IMR-90 (cell line): ENCODE results near the gene RSPH9. TPM values are rescaled to one million over a fixed set of nuclear protein-coding genes. Genes with fewer than 3 reads are reported as not detected.

Experiments
- ATAC-seq: fragments of 200-7000 bp; cut with Tn5 transposase; 2 replicates; pipeline ENCODE4 v1.9.1; 2020; ENCODE audit warnings: low read depth, mild to moderate bottlenecking, moderate library complexity
- BruUV-seq: library from RNA; stranded (reverse); fragments of 400-500 nt; replicated peaks from 2 replicates; lab custom pipeline; 2021; lab: Mats Ljungman, UMichigan
- CTCF ChIA-PET: fragments of 300-600 bp; formaldehyde crosslinking; extraction: SDS; loops from one replicate; lab custom pipeline; 2021; ENCODE audit warnings: antibody characterized with exemption; lab: Yijun Ruan, JAX
- POLR2A ChIA-PET: fragments of 300-600 bp; sonication (Branson Sonifier 250); formaldehyde crosslinking; loops from one replicate; lab custom pipeline; 2022; ENCODE audit warnings: antibody characterized with exemption; ENCODE audit not compliant: unreplicated experiment; lab: Charles Lee
- DNase-seq: peaks from one replicate; pipeline ENCODE4 v3.0.0; 2013
- H2AFZ ChIP-seq: replicated peaks from 2 replicates; pipeline ENCODE3; 2013; ENCODE audit warnings: low read length, mild to moderate bottlenecking; ENCODE audit not compliant: poor library complexity
- H2AK5ac ChIP-seq: 2 replicates; pipeline ENCODE4 v1.6.1; 2013; ENCODE audit warnings: low read depth, low read length, inconsistent platforms
- H2AK9ac ChIP-seq: replicated peaks from 2 replicates; pipeline ENCODE3; 2013; ENCODE audit warnings: mild to moderate bottlenecking, low read depth, low read length, moderate library complexity; ENCODE audit not compliant: poor library complexity
- H2BK120ac ChIP-seq: 2 replicates; pipeline ENCODE4 v1.6.1; 2013; ENCODE audit warnings: low read depth, low read length, inconsistent platforms
- H2BK15ac ChIP-seq: 3 replicates; pipeline ENCODE4 v1.6.1; 2013; ENCODE audit warnings: low read depth, low read length, inconsistent platforms
- H2BK20ac ChIP-seq: 2 replicates; pipeline ENCODE4 v1.6.1; 2013; ENCODE audit warnings: low read depth, mild to moderate bottlenecking, inconsistent platforms, low read length, moderate library complexity
- H2BK5ac ChIP-seq: 2 replicates; pipeline ENCODE4 v1.6.1; 2013; ENCODE audit warnings: mild to moderate bottlenecking, low read depth, low read length, inconsistent platforms; ENCODE audit not compliant: poor library complexity, severe bottlenecking
- H3K14ac ChIP-seq: replicated peaks from 2 replicates; pipeline ENCODE4 v1.6.1; 2013; ENCODE audit warnings: low read depth, low read length, inconsistent platforms
- H3K18ac ChIP-seq: 2 replicates; pipeline ENCODE4 v1.6.1; 2013; ENCODE audit warnings: low read depth, low read length, control low read depth
- H3K23ac ChIP-seq: 2 replicates; pipeline ENCODE4 v1.6.1; 2013; ENCODE audit warnings: low read depth, low read length, inconsistent platforms
- H3K27ac ChIP-seq: 2 replicates; pipeline ENCODE4 v1.5.1; 2013; ENCODE audit warnings: mild to moderate bottlenecking, control low read depth, low read length; ENCODE audit not compliant: insufficient read depth
- H3K27me3 ChIP-seq: 2 replicates; pipeline ENCODE4 v1.6.1; 2013; ENCODE audit warnings: low read length; ENCODE audit not compliant: control insufficient read depth, insufficient read depth
- H3K36me3 ChIP-seq: 2 replicates; pipeline ENCODE4 v1.6.1; 2013; ENCODE audit warnings: low read length, mixed read lengths; ENCODE audit not compliant: control insufficient read depth, insufficient read depth
- H3K4ac ChIP-seq: 2 replicates; pipeline ENCODE4 v1.6.1; 2013; ENCODE audit warnings: low read depth, low read length, inconsistent platforms
- H3K4me1 ChIP-seq: 2 replicates; pipeline ENCODE4 v1.6.1; 2013; ENCODE audit warnings: low read length, mixed read lengths; ENCODE audit not compliant: control insufficient read depth, insufficient read depth
- H3K4me2 ChIP-seq: 2 replicates; pipeline ENCODE4 v1.6.1; 2013; ENCODE audit warnings: low read depth, mild to moderate bottlenecking, control low read depth, low read length, moderate library complexity
- H3K4me3 ChIP-seq: 2 replicates; pipeline ENCODE4 v1.5.1; 2013; ENCODE audit warnings: low read depth, mild to moderate bottlenecking, control low read depth, low read length, moderate library complexity; ENCODE audit not compliant: insufficient read depth
- H3K56ac ChIP-seq: 2 replicates; pipeline ENCODE4 v1.6.1; 2013; ENCODE audit warnings: low read length, inconsistent platforms; ENCODE audit not compliant: insufficient read depth; ENCODE audit errors: extremely low read depth
- H3K79me1 ChIP-seq, 2 experiments: 2 replicates each; pipeline ENCODE4 v1.6.1; 2013; ENCODE audit warnings: low read length in 2 of 2, inconsistent platforms in 1 of 2, low read depth in 1 of 2
- H3K9ac ChIP-seq: 2 replicates; pipeline ENCODE4 v1.6.1; 2013; ENCODE audit warnings: low read depth, low read length, control low read depth
- H3K9me1 ChIP-seq: 2 replicates; pipeline ENCODE4 v1.6.1; 2013; ENCODE audit warnings: low read length, inconsistent platforms; ENCODE audit not compliant: insufficient read depth
- H3K9me3 ChIP-seq: 2 replicates; pipeline ENCODE4 v1.6.1; 2013; ENCODE audit warnings: low read length; ENCODE audit not compliant: control insufficient read depth, insufficient read depth
- H4K20me1 ChIP-seq: 2 replicates; pipeline ENCODE4 v1.6.1; 2013; ENCODE audit warnings: low read length, inconsistent platforms; ENCODE audit not compliant: insufficient read depth
- H4K5ac ChIP-seq: 2 replicates; pipeline ENCODE4 v1.6.1; 2013; ENCODE audit warnings: mild to moderate bottlenecking, low read depth, low read length, control low read depth
- H4K8ac ChIP-seq, 2 experiments: 2 replicates each; pipeline ENCODE4 v1.6.1; 2013; ENCODE audit warnings: low read depth in 2 of 2, low read length in 2 of 2, control low read depth in 1 of 2, inconsistent platforms in 1 of 2
- H4K91ac ChIP-seq: 2 replicates; pipeline ENCODE4 v1.6.1; 2013; ENCODE audit warnings: low read depth, low read length, inconsistent platforms; ENCODE audit not compliant: insufficient read depth
- BHLHE40 ChIP-seq: fragments of 150-350 bp; IDR thresholded peaks from 2 replicates; pipeline ENCODE4 v1.6.1; 2016; ENCODE audit warnings: mild to moderate bottlenecking, low read depth, low read length
- MAFK ChIP-seq: IDR thresholded peaks from 2 replicates; pipeline ENCODE4 v1.6.1; 2012; ENCODE audit warnings: low read depth, low read length, improper control_type of control experiment
- MAZ ChIP-seq: IDR thresholded peaks from 2 replicates; pipeline ENCODE4 v1.6.1; 2012; ENCODE audit warnings: low read depth, mild to moderate bottlenecking, low read length, improper control_type of control experiment, moderate library complexity, borderline replicate concordance
- MXI1 ChIP-seq: IDR thresholded peaks from 2 replicates; pipeline ENCODE4 v1.6.1; 2012; ENCODE audit warnings: low read depth, mild to moderate bottlenecking, low read length, moderate library complexity, borderline replicate concordance
- NFE2L2 ChIP-seq: fragments of 150-350 bp; IDR thresholded peaks from 2 replicates; pipeline ENCODE4 v1.6.1; 2016; ENCODE audit warnings: low read depth, mild to moderate bottlenecking, low read length
- POLR2A ChIP-seq: IDR thresholded peaks from 2 replicates; pipeline ENCODE4 v1.6.1; 2012; ENCODE audit warnings: mild to moderate bottlenecking, low read depth, low read length
- RAD21 ChIP-seq: IDR thresholded peaks from 2 replicates; pipeline ENCODE4 v1.6.1; 2012; ENCODE audit warnings: low read length, improper control_type of control experiment
- RCOR1 ChIP-seq: IDR thresholded peaks from 2 replicates; pipeline ENCODE4 v1.6.1; 2012; ENCODE audit warnings: mild to moderate bottlenecking, low read length, improper control_type of control experiment; ENCODE audit not compliant: insufficient replicate concordance
- RFX5 ChIP-seq: IDR thresholded peaks from 2 replicates; pipeline ENCODE4 v1.8.0; 2012; ENCODE audit warnings: low read depth, mild to moderate bottlenecking, low read length, moderate library complexity
- SMC3 ChIP-seq: fragments of 150-350 bp; IDR thresholded peaks from 2 replicates; pipeline ENCODE4 v1.6.1; 2016; ENCODE audit warnings: low read depth, mild to moderate bottlenecking, antibody characterized with exemption, low read length, moderate library complexity
- WGBS, 2 experiments: methylation state at CpG; one replicate each; pipeline versions ENCODE4 v1.1.5 to v1.1.7; 2013; ENCODE audit warnings: missing lambda C conversion rate in 2 of 2; ENCODE audit not compliant: insufficient read length in 1 of 2; ENCODE audit errors: extremely low coverage in 2 of 2; 5-methylcytosine and 5-hydroxymethylcytosine counted together
- dilution Hi-C: fragments of 300-500 bp; cut with HindIII; formaldehyde crosslinking; loops from one replicate; pipeline ENCODE4 v1.14.3; 2018; ENCODE audit warnings: low sequenced_read_pairs; ENCODE audit not compliant: unreplicated experiment
- in situ Hi-C: fragments of 300-500 bp; cut with MboI; formaldehyde crosslinking; loops from 3 replicates; pipeline ENCODE4 v1.14.3; 2019; ENCODE audit warnings: low sequenced_read_pairs, inconsistent platforms, mixed read lengths
- intact Hi-C: fragments of 100-400 bp; cut with micrococcal nuclease; formaldehyde crosslinking; loops from 2 replicates; pipeline ENCODE4 v1.10.0; 2022
- polyA plus RNA-seq, 3 experiments: library from polyadenylated mRNA; depleted of rRNA; stranded (reverse); fragments of >200 nt; gene quantifications; 2 replicates each; pipeline ENCODE4 v1.2.3, GENCODE V29; 2012; ENCODE audit warnings: low replicate concordance in 1 of 3
- total RNA-seq: library from RNA; depleted of rRNA; stranded (reverse); fragments of >200 nt; gene quantifications from 2 replicates; pipeline ENCODE4 v1.2.3, GENCODE V29; 2012
- TF ChIP-seq, protein P1 (sequence below): fragments of 150-350 bp; IDR thresholded peaks from 2 replicates; pipeline ENCODE4 v1.6.1; 2017; ENCODE audit warnings: mild to moderate bottlenecking, antibody characterized with exemption, low read length, low read depth

RSPH9 gene
- total and polyA plus RNA-seq, 2 of the 4 experiments (the other 2 are of a cell fraction) = 0.18 to 0.21 TPM

DNA sequence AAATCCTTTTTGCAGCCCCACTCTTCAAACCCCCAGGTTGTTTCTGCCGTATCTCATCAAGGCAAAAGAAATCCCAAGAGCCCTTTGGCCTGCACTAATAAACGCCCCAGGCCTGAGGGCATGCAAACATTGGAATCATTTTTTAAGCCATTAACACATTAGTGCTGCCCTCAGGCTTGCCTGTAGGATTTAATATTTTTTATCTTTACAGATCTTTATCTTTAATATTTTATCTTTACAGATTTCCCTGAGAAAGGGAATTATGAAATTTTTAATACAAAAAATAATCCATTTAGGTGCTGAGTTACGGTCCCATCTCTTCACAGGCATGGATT lies 30.5 kb upstream of the RSPH9 start:
- ChIA-PET CTCF (no interaction called here), POLR2A (no interaction called here)
- Histone ChIP-seq H3K4me3 (no peak overlapping the region), H3K36me3 (peaks cover 20% of the 10 kb centered on the region), H3K4me1 (no peaks in the 10 kb centered on the region), H4K5ac (no peak overlapping the region), H3K27me3 (no peaks in the 10 kb centered on the region), H3K56ac (no peak overlapping the region), H3K27ac (no peak overlapping the region), H3K9me1 (no peaks in the 10 kb centered on the region), H2BK20ac (no peak overlapping the region), H3K9ac (no peak overlapping the region), H4K91ac (no peak overlapping the region), H3K4ac (no peak overlapping the region), H3K9me3 (no peaks in the 10 kb centered on the region), H3K14ac (no peak overlapping the region), H2BK5ac (no peak overlapping the region), H2AK9ac (no peak overlapping the region), H3K18ac (no peak overlapping the region), H2BK15ac (no peak overlapping the region), H3K23ac (no peak overlapping the region), H2AFZ (no peak overlapping the region), H4K8ac (no peak overlapping the region), H2BK120ac (no peak overlapping the region), H3K4me2 (no peak overlapping the region), H4K20me1 (no peaks in the 10 kb centered on the region), H3K79me1 (peaks cover 2 to 16% of the 10 kb centered on the region in 2 experiments; a peak in 3 of 4 replicates), H2AK5ac (no peak overlapping the region)
- dilution Hi-C loops = no loop called here
- TF ChIP-seq BHLHE40 (no peak), RCOR1 (no peak), MAFK (no peak), RFX5 (no peak), POLR2A (no peak), RAD21 (no peak), NFE2L2 (no peak), MAZ (no peak), SMC3 (no peak), MXI1 (no peak)
- TF ChIP-seq, protein P1, sequence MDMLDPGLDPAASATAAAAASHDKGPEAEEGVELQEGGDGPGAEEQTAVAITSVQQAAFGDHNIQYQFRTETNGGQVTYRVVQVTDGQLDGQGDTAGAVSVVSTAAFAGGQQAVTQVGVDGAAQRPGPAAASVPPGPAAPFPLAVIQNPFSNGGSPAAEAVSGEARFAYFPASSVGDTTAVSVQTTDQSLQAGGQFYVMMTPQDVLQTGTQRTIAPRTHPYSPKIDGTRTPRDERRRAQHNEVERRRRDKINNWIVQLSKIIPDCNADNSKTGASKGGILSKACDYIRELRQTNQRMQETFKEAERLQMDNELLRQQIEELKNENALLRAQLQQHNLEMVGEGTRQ = no peak
- in situ Hi-C loops = no loop called here
- intact Hi-C loops = no loop called here
- no CpG with 5 or more reads among the region's 3 CpGs for WGBS, 2 experiments
- no TSS peak for BruUV-seq
- no peak for DNase-seq
- ATAC-seq = no peak
